ENCODE results near the gene FAM111A.

The FAM111A gene

DNA sequence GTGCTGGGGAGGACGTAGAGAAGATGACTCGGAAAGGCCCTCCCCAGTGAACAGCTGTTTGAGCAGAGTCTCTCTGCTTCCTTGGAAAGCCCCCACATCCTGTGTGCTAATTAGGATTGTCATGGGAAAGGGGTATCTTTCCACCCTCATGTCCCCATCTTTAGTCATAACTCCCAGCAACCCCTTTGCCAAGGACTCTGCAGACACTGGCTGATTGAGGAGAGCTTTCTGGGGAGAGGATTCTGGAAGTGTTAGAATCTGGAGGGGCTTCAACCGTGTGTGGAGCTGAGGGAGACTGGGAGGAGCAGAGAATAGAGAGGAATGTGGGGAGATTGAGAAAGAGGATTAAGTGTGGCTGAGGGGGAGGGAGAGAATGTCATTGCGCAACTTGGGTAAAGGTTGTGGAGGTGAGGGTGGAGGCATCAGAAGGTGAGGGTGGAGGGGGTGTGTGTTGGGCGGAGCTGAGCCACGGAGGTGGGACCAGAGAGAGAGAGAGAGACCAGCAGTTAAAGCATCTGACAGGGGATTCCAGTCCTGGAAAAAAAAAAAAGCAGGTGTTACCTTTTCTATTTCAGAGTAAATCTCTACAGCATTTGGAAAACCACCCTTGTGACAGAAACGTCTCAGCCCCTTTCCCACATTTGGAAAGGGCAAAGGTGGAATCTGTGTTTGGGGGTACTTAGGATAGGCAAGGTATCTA, 31.5 kb downstream of the FAM111A start:
- Histone ChIP-seq H2AFZ (ENCODE audit: low read depth, low read length) (no peak overlapping the region), H3K36me3 (ENCODE audit: insufficient read depth, low read length) (no peaks in the 10 kb centered on the region), H4K20me1 (ENCODE audit: insufficient read depth, low read length) (no peaks in the 10 kb centered on the region), H3K4me1 (ENCODE audit: insufficient read depth, low read length) (peaks cover 18% of the 10 kb centered on the region), H3K9ac (ENCODE audit: low read depth, low read length) (no peak overlapping the region), H3K4me3 (ENCODE audit: low read depth in 1 of 2, low read length in 2 of 2) (no peak overlapping the region), H3K4me2 (ENCODE audit: insufficient read depth, low read length) (no peak overlapping the region), H3K79me2 (ENCODE audit: insufficient read depth, low read length) (no peaks in the 10 kb centered on the region), H3K27me3 (ENCODE audit: insufficient read depth, low read length, poor library complexity) (no peaks in the 10 kb centered on the region), H3K27ac (ENCODE audit: low read length) (no peak overlapping the region), H3K9me3 (ENCODE audit: insufficient read depth, low read length, severe bottlenecking) (peaks cover 6% of the 10 kb centered on the region)
- no peak for TF ChIP-seq EZH2 (IDR thresholded peaks at IDR 0.05; ENCODE audit: borderline replicate concordance, low read depth, low read length, severe bottlenecking)
- TF ChIP-seq, protein P1, sequence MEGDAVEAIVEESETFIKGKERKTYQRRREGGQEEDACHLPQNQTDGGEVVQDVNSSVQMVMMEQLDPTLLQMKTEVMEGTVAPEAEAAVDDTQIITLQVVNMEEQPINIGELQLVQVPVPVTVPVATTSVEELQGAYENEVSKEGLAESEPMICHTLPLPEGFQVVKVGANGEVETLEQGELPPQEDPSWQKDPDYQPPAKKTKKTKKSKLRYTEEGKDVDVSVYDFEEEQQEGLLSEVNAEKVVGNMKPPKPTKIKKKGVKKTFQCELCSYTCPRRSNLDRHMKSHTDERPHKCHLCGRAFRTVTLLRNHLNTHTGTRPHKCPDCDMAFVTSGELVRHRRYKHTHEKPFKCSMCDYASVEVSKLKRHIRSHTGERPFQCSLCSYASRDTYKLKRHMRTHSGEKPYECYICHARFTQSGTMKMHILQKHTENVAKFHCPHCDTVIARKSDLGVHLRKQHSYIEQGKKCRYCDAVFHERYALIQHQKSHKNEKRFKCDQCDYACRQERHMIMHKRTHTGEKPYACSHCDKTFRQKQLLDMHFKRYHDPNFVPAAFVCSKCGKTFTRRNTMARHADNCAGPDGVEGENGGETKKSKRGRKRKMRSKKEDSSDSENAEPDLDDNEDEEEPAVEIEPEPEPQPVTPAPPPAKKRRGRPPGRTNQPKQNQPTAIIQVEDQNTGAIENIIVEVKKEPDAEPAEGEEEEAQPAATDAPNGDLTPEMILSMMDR (IDR thresholded peaks at IDR 0.05; ENCODE audit: borderline replicate concordance, extremely low read depth, low read length, poor library complexity, severe bottlenecking) = no peak
- DNase-seq (no peak), ATAC-seq (ENCODE audit: insufficient read depth, low read depth) (no peak)

DNA sequence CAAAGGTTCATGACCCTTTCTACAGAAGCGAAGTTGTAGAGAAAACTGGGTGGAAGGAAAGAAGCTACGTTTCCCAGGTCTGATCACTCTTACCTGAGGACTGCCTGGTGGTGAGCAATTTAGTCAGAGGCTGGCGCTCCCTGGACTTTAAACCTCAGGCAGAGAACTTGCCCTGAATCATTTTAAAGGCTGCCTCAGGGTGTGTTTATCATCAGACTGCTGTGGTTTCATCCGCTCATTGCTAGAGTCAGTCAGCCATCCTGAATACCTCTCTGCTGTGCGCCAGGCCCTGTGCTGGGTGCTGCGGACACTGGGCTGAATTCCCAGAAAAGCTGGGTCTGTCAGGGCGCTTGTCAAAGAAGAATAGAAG, 32.0 kb downstream of the FAM111A start:
- H3K36me3 ChIP-seq (ENCODE audit: insufficient read depth, low read length) = no peaks in the 10 kb centered on the region
- no peak overlapping the region for H3K27ac ChIP-seq (ENCODE audit: low read length)
- no peaks in the 10 kb centered on the region for H3K27me3 ChIP-seq (ENCODE audit: insufficient read depth, low read length, poor library complexity)
- H3K4me2 ChIP-seq (ENCODE audit: insufficient read depth, low read length) = no peak overlapping the region
- DNase-seq = no peak
- TF ChIP-seq, protein P1 (IDR thresholded peaks at IDR 0.05; ENCODE audit: borderline replicate concordance, extremely low read depth, low read length, poor library complexity, severe bottlenecking) = no peak
- no peak for TF ChIP-seq EZH2 (IDR thresholded peaks at IDR 0.05; ENCODE audit: borderline replicate concordance, low read depth, low read length, severe bottlenecking)
- no peak overlapping the region for H2AFZ ChIP-seq (ENCODE audit: low read depth, low read length)
- no peaks in the 10 kb centered on the region for H3K79me2 ChIP-seq (ENCODE audit: insufficient read depth, low read length)
- H3K4me3 ChIP-seq (ENCODE audit: low read depth in 1 of 2, low read length in 2 of 2) = no peak overlapping the region
- peaks cover 11% of the 10 kb centered on the region for H3K9me3 ChIP-seq (ENCODE audit: insufficient read depth, low read length, severe bottlenecking)
- H3K4me1 ChIP-seq (ENCODE audit: insufficient read depth, low read length) = peaks cover 18% of the 10 kb centered on the region
- H3K9ac ChIP-seq (ENCODE audit: low read depth, low read length) = no peak overlapping the region
- ATAC-seq (ENCODE audit: insufficient read depth, low read depth) = no peak
- no peaks in the 10 kb centered on the region for H4K20me1 ChIP-seq (ENCODE audit: insufficient read depth, low read length)

DNA sequence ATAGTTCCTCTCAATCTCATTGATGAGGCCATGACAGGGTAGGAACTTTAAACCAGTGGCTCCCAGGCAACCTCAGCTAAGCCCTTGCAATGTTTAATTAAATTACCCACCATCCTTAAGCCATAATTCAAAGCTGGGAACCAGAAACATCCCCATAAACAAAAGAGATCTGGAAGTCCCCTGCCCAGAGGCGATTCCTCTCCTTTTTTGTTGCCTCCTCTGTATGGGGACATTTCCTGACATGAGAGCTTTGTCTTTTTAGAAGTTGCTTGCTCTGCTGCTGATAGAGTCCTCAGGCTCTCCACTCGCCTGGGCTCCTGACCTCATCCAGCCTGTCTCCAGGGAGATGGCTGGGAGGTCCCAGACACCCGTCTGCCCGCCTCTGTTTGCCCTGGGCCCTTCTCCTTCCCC, 32.4 kb downstream of the FAM111A start:
- H3K27ac ChIP-seq (ENCODE audit: low read length) = no peak overlapping the region
- DNase-seq = no peak

More for the DNA sequence above, 32.4 kb downstream of the FAM111A start:
- no peak for ATAC-seq (ENCODE audit: insufficient read depth, low read depth)
- TF ChIP-seq, protein P1 (IDR thresholded peaks at IDR 0.05; ENCODE audit: borderline replicate concordance, extremely low read depth, low read length, poor library complexity, severe bottlenecking) = no peak
- TF ChIP-seq EZH2 (IDR thresholded peaks at IDR 0.05; ENCODE audit: borderline replicate concordance, low read depth, low read length, severe bottlenecking) = no peak
- Histone ChIP-seq H3K4me3 (ENCODE audit: low read depth in 1 of 2, low read length in 2 of 2) (no peak overlapping the region), H3K4me2 (ENCODE audit: insufficient read depth, low read length) (no peak overlapping the region), H3K36me3 (ENCODE audit: insufficient read depth, low read length) (no peaks in the 10 kb centered on the region), H4K20me1 (ENCODE audit: insufficient read depth, low read length) (no peaks in the 10 kb centered on the region), H3K79me2 (ENCODE audit: insufficient read depth, low read length) (no peaks in the 10 kb centered on the region), H3K9me3 (ENCODE audit: insufficient read depth, low read length, severe bottlenecking) (peaks cover 12% of the 10 kb centered on the region), H2AFZ (ENCODE audit: low read depth, low read length) (no peak overlapping the region), H3K9ac (ENCODE audit: low read depth, low read length) (no peak overlapping the region), H3K4me1 (ENCODE audit: insufficient read depth, low read length) (peaks cover 18% of the 10 kb centered on the region), H3K27me3 (ENCODE audit: insufficient read depth, low read length, poor library complexity) (no peaks in the 10 kb centered on the region)

Data from DND-41 (cell line).